Lower lobe of right lung (tissue), 2 donors: ENCODE measurements around the gene CRB1. TPM values are rescaled to one million over a fixed set of nuclear protein-coding genes. Genes with fewer than 3 reads are reported as not detected.

Source experiments
- ATAC-seq, 2 donors: fragments of 200-7000 bp; cut with Tn5 transposase; one replicate each; pipeline ENCODE4 v1.9.1; 2020 to 2022; ENCODE audit warnings: mild to moderate bottlenecking in 2 of 2, moderate library complexity in 2 of 2
- DNase-seq: peaks from one replicate; pipeline ENCODE4 v3.0.0-alpha.2; 2020
- H3K27ac ChIP-seq: fragments of 200-600 bp; one replicate; pipeline ENCODE4 v1.8.0; 2022
- H3K27me3 ChIP-seq: fragments of 200-600 bp; one replicate; pipeline ENCODE4 v1.8.0; 2022; ENCODE audit warnings: low read depth
- H3K36me3 ChIP-seq: fragments of 200-600 bp; one replicate; pipeline ENCODE4 v1.8.0; 2022; ENCODE audit warnings: mild to moderate bottlenecking
- H3K4me1 ChIP-seq: fragments of 200-600 bp; one replicate; pipeline ENCODE4 v1.8.0; 2022
- H3K4me3 ChIP-seq: fragments of 200-600 bp; one replicate; pipeline ENCODE4 v1.8.0; 2022; ENCODE audit warnings: mild to moderate bottlenecking
- H3K9me3 ChIP-seq: fragments of 200-600 bp; one replicate; pipeline ENCODE4 v1.8.0; 2022
- CTCF ChIP-seq: fragments of 200-600 bp; IDR thresholded peaks from one replicate; pipeline ENCODE4 v1.8.0; 2022; ENCODE audit warnings: antibody characterized with exemption, mild to moderate bottlenecking
- intact Hi-C: fragments of 100-400 bp; cut with DNase I; formaldehyde crosslinking; loops from one replicate; pipeline ENCODE4 v1.11.0; 2022
- total RNA-seq: library from RNA; stranded (reverse); fragmentation: NEBNext Ultra II Directional; extraction: Animal tissue kit (Norgen Biotek cat#: 25700); gene quantifications from one replicate; pipeline ENCODE4 v1.2.1, GENCODE V29; 2021
- donor health status: DM: no; HTN: yes; CAD: no; lungs with severe emphysema.

Gene CRB1
- total RNA-seq, 1 donor from 2014 or later = 0.77 TPM

DNA sequence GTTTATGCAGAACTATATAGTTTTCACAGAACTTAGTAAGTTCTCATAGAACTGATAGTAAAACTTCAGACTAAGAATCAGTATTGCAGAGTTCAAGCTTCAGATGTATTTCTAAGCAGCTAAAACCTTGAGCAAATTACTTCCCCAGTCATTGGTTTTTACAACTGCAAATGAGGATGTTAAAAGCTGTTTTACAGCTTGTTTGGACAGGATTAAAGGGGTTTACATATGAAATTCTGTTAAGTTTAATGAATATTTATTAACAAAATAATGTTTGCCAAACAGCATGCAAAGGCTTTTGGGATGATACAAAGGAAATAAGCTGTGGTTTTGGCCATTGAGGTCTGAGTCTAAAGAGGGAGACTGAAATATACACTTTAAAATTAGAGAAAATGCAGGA is 39.1 kb downstream of the CRB1 start:
- Histone ChIP-seq H3K9me3 (no peaks in the 10 kb centered on the region), H3K4me3 (no peak overlapping the region), H3K27ac (no peak overlapping the region), H3K27me3 (no peaks in the 10 kb centered on the region), H3K4me1 (no peaks in the 10 kb centered on the region), H3K36me3 (no peaks in the 10 kb centered on the region)
- intact Hi-C loops = no loop called here
- TF ChIP-seq CTCF = no peak
- DNase-seq (no peak), ATAC-seq (no peak)

DNA sequence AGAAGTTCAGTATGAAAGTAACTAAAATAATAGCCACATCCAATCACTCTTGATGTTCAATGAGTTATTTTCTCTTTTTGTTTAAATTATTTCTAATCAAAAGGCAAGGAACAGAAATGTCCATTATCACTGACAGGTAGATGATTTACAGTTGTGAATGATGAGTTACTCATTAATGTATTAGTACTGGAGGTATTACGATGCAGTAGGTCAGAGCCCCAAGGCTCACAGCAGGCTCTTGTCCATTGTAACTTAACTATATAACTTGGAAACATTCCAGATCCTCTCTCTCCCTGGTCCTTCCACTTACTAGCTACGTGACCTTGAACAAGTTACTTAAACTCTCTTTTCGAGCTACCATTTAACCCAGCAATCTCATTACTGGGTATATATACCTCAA is 39.5 kb downstream of the CRB1 start:
- no peaks in the 10 kb centered on the region for H3K27me3 ChIP-seq
- ATAC-seq (no peak), DNase-seq (no peak)
- intact Hi-C loops = no loop called here
- H3K36me3 ChIP-seq = no peaks in the 10 kb centered on the region
- H3K9me3 ChIP-seq = no peaks in the 10 kb centered on the region
- H3K4me3 ChIP-seq = no peak overlapping the region
- TF ChIP-seq CTCF = no peak
- no peaks in the 10 kb centered on the region for H3K4me1 ChIP-seq
- H3K27ac ChIP-seq = no peak overlapping the region

DNA sequence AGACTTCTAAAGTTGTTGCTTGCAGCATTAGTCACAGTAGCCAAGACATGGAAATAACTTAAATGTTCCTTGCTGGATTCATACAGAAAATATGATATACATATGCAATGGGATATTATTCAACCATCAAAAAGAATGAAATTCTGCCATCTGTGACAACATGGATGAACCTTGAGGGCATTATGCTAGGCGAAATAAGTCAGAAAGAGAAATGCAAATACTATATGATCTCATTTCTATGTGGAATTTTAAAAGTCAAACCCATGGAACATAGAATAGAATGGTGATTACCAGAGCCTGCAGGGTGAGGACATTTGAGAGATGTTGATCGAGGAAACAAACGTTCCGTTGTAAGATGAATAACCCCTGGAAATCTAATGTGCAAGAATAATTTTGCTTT is 43.0 kb downstream of the CRB1 start:
- no peak for TF ChIP-seq CTCF
- Histone ChIP-seq H3K9me3 (no peaks in the 10 kb centered on the region), H3K4me3 (no peak overlapping the region), H3K4me1 (no peaks in the 10 kb centered on the region), H3K27me3 (no peaks in the 10 kb centered on the region), H3K27ac (no peak overlapping the region), H3K36me3 (no peaks in the 10 kb centered on the region)
- ATAC-seq = no peak
- intact Hi-C loops = no loop called here
- DNase-seq = no peak

DNA sequence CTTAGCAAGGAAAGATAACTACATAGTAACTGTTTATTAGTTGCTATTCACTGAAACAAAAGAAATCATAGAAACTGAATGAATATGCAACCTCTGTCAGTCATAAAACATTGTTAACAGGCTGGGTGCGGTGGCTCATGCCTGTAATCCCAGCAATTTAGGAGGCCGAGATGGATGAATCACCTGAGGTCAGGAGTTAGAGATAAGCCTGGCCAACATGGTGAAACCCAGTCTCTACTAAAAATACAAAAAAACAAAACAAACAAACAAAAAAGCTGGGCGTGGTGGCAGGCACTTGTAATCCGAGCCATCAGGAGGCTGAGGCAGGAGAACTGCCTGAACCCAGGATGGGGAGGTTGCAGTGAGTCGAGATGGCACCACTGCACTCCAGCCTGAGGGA is 44.1 kb downstream of the CRB1 start:
- no peak overlapping the region for H3K4me3 ChIP-seq
- no peaks in the 10 kb centered on the region for H3K4me1 ChIP-seq
- intact Hi-C loops = no loop called here
- no peak for DNase-seq
- TF ChIP-seq CTCF = no peak
- no peak for ATAC-seq
- no peak overlapping the region for H3K27ac ChIP-seq
- no peaks in the 10 kb centered on the region for H3K27me3 ChIP-seq
- no peaks in the 10 kb centered on the region for H3K36me3 ChIP-seq
- H3K9me3 ChIP-seq = no peaks in the 10 kb centered on the region

DNA sequence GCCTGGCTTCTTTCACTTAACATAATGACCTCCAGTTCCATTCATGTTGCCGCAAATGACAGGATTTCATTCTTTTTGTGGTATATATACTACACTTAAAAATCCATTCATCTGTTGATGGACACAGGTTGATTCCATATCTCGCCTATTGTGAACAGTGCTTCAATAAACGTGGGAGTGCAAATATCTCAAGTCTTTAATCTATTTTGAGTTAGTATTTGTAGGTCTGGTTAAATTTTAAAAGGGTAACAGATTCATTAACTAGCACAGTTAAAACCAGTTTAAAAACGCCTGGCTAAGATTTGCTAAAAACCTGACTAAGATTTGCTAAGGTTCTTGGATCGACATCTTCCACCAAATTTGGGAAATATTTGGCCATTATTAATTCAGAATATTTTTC is 45.7 kb downstream of the CRB1 start:
- intact Hi-C loops = no loop called here
- no peak for TF ChIP-seq CTCF

GRCh38 chr1:197314682-197315081 is 46.6 kb downstream of the CRB1 start:
- ATAC-seq = no peak
- TF ChIP-seq CTCF = no peak
- DNase-seq = no peak
- no peak overlapping the region for H3K4me3 ChIP-seq
- H3K4me1 ChIP-seq = no peaks in the 10 kb centered on the region
- no peaks in the 10 kb centered on the region for H3K9me3 ChIP-seq
- no peaks in the 10 kb centered on the region for H3K36me3 ChIP-seq
- intact Hi-C loops = no loop called here
- no peak overlapping the region for H3K27ac ChIP-seq
- H3K27me3 ChIP-seq = no peaks in the 10 kb centered on the region

More for the DNA sequence above, 45.7 kb downstream of the CRB1 start:
- no peak for DNase-seq
- H3K36me3 ChIP-seq = no peaks in the 10 kb centered on the region
- no peaks in the 10 kb centered on the region for H3K27me3 ChIP-seq
- no peaks in the 10 kb centered on the region for H3K9me3 ChIP-seq
- no peaks in the 10 kb centered on the region for H3K4me1 ChIP-seq
- H3K4me3 ChIP-seq = no peak overlapping the region
- ATAC-seq = no peak
- H3K27ac ChIP-seq = no peak overlapping the region
